Natural killer cell treated with Interleukin-12 subunit alpha and Interleukin-12 subunit beta and Interleukin-15 and Interleukin-18, amount 100 ng/mL, for 72 hours (primary cell): ENCODE results near the gene TNFRSF4. TPM values are rescaled to one million over a fixed set of nuclear protein-coding genes. Genes with fewer than 3 reads are reported as not detected.
A peak's percentile ranks its signal among the peaks of the same experiment; 100 is the strongest.

Experiments used
- ATAC-seq, 2 donors: fragments of 150-1000 bp; cut with Tn5 transposase in 1 of 2; sonication (Bioruptor Pico), chemical (Tn5 transposase) in 1 of 2; 2 replicates each; pipeline ENCODE4 v1.10.0; 2021
- DNase-seq: peaks from one replicate; pipeline ENCODE4 v3.0.0; 2022; ENCODE audit warnings: low spot score
- H3K27ac Mint-ChIP-seq, 2 donors: 1 replicate in 1 of 2; 2 replicates in 1 of 2; pipeline ENCODE4 v1.8.0; 2022; ENCODE audit warnings: mixed read lengths in 2 of 2, mild to moderate bottlenecking in 1 of 2, moderate library complexity in 1 of 2
- H3K27me3 Mint-ChIP-seq, 2 donors: 1 replicate in 1 of 2; 2 replicates in 1 of 2; pipeline ENCODE4 v1.8.0; 2022; ENCODE audit warnings: mixed read lengths in 2 of 2
- H3K36me3 Mint-ChIP-seq: one replicate; pipeline ENCODE4 v1.8.0; 2022; ENCODE audit warnings: mixed read lengths
- H3K4me1 Mint-ChIP-seq, 2 donors: 1 replicate in 1 of 2; 2 replicates in 1 of 2; pipeline ENCODE4 v1.8.0; 2022; ENCODE audit warnings: low read depth in 2 of 2, mixed read lengths in 2 of 2, mild to moderate bottlenecking in 1 of 2
- H3K4me3 Mint-ChIP-seq: one replicate; pipeline ENCODE4 v1.8.0; 2022; ENCODE audit warnings: mixed read lengths
- H3K9me3 Mint-ChIP-seq: 2 replicates; pipeline ENCODE4 v1.8.0; 2022; ENCODE audit warnings: mixed read lengths
- total RNA-seq, 2 donors: library from RNA; stranded (reverse); gene quantifications; one replicate each; pipeline ENCODE4 v1.2.3, GENCODE V29; 2022

Gene TNFRSF4
- total RNA-seq, 2 donors from 2014 or later = 56.8 to 305 TPM

- Mint-ChIP-seq H3K4me1 (no peaks in the 10 kb centered on the region), H3K27ac (no peak overlapping the region), H3K36me3 (no peaks in the 10 kb centered on the region), H3K27me3 (no peaks in the 10 kb centered on the region), H3K4me3 (no peak overlapping the region), H3K9me3 (no peaks in the 10 kb centered on the region)
- DNase-seq = no peak
- ATAC-seq = no peak
Measured at GRCh38 chr1:1241588-1242219, 27.8 kb upstream of the TNFRSF4 start.

- Mint-ChIP-seq H3K4me3 (no peak overlapping the region), H3K27me3 (no peaks in the 10 kb centered on the region), H3K27ac (no peak overlapping the region), H3K4me1 (no peaks in the 10 kb centered on the region), H3K36me3 (no peaks in the 10 kb centered on the region), H3K9me3 (no peaks in the 10 kb centered on the region)
- DNase-seq (no peak), ATAC-seq (no peak)
Measured at GRCh38 chr1:1240822-1241587, 27.1 kb upstream of the TNFRSF4 start.

GRCh38 chr1:1240348-1240732 lies 26.4 kb upstream of the TNFRSF4 start:
- H3K36me3 Mint-ChIP-seq = no peaks in the 10 kb centered on the region
- H3K4me1 Mint-ChIP-seq = no peaks in the 10 kb centered on the region
- H3K27me3 Mint-ChIP-seq = no peaks in the 10 kb centered on the region
- no peak overlapping the region for H3K4me3 Mint-ChIP-seq
- no peak overlapping the region for H3K27ac Mint-ChIP-seq
- H3K9me3 Mint-ChIP-seq = no peaks in the 10 kb centered on the region
- ATAC-seq (no peak), DNase-seq (no peak)

GRCh38 chr1:1239614-1240347 lies 25.8 kb upstream of the TNFRSF4 start:
- DNase-seq = no peak
- H3K9me3 Mint-ChIP-seq = no peaks in the 10 kb centered on the region
- H3K4me1 Mint-ChIP-seq = no peaks in the 10 kb centered on the region
- no peaks in the 10 kb centered on the region for H3K36me3 Mint-ChIP-seq
- ATAC-seq = no peak
- H3K27ac Mint-ChIP-seq = no peak overlapping the region
- H3K27me3 Mint-ChIP-seq = no peaks in the 10 kb centered on the region
- H3K4me3 Mint-ChIP-seq = no peak overlapping the region

- Mint-ChIP-seq H3K36me3 (no peaks in the 10 kb centered on the region), H3K27ac (no peak overlapping the region), H3K9me3 (no peaks in the 10 kb centered on the region), H3K27me3 (no peaks in the 10 kb centered on the region), H3K4me3 (no peak overlapping the region), H3K4me1 (peaks cover 0 to 2% of the 10 kb centered on the region in 2 donors)
- no peak for ATAC-seq
- DNase-seq = no peak
Measured at GRCh38 chr1:1239227-1239613, 25.3 kb upstream of the TNFRSF4 start.

GRCh38 chr1:1238702-1239178 lies 24.8 kb upstream of the TNFRSF4 start:
- DNase-seq (no peak), ATAC-seq (no peak)
- Mint-ChIP-seq H3K27me3 (no peaks in the 10 kb centered on the region), H3K36me3 (peaks cover under 1% of the 10 kb centered on the region), H3K27ac (no peak overlapping the region), H3K4me1 (peaks cover 3 to 4% of the 10 kb centered on the region in 2 donors), H3K9me3 (no peaks in the 10 kb centered on the region), H3K4me3 (no peak overlapping the region)

GRCh38 chr1:1237874-1238701 lies 24.1 kb upstream of the TNFRSF4 start:
- Mint-ChIP-seq H3K4me3 (no peak overlapping the region), H3K27me3 (no peaks in the 10 kb centered on the region), H3K4me1 (peaks cover 7 to 9% of the 10 kb centered on the region in 2 donors), H3K36me3 (peaks cover 5% of the 10 kb centered on the region), H3K27ac (no peak overlapping the region), H3K9me3 (no peaks in the 10 kb centered on the region)
- DNase-seq (no peak), ATAC-seq (no peak)

- Mint-ChIP-seq H3K4me1 (peaks cover 7 to 9% of the 10 kb centered on the region in 2 donors), H3K36me3 (peaks cover 5% of the 10 kb centered on the region), H3K27ac (no peak overlapping the region), H3K9me3 (no peaks in the 10 kb centered on the region), H3K4me3 (no peak overlapping the region), H3K27me3 (no peaks in the 10 kb centered on the region)
- no peak for DNase-seq
- no peak for ATAC-seq
Measured at GRCh38 chr1:1236945-1237873, 23.3 kb upstream of the TNFRSF4 start.

- no peaks in the 10 kb centered on the region for H3K27me3 Mint-ChIP-seq
Measured at GRCh38 chr1:1236176-1236763, 22.3 kb upstream of the TNFRSF4 start.

GRCh38 chr1:1235016-1235744 lies 21.2 kb upstream of the TNFRSF4 start:
- no peak overlapping the region for H3K27ac Mint-ChIP-seq
- H3K36me3 Mint-ChIP-seq = peaks cover 12% of the 10 kb centered on the region
- DNase-seq (no peak), ATAC-seq (no peak)
- H3K4me3 Mint-ChIP-seq = no peak overlapping the region
- no peaks in the 10 kb centered on the region for H3K27me3 Mint-ChIP-seq
- H3K4me1 Mint-ChIP-seq = peaks cover 13 to 15% of the 10 kb centered on the region in 2 donors
- no peaks in the 10 kb centered on the region for H3K9me3 Mint-ChIP-seq

More at GRCh38 chr1:1236176-1236763, 22.3 kb upstream of the TNFRSF4 start:
- Mint-ChIP-seq H3K36me3 (peaks cover 5% of the 10 kb centered on the region), H3K4me1 (peaks cover 7 to 9% of the 10 kb centered on the region in 2 donors), H3K4me3 (no peak overlapping the region), H3K9me3 (no peaks in the 10 kb centered on the region), H3K27ac (no peak overlapping the region)
- no peak for DNase-seq
- ATAC-seq = no peak

- H3K27ac Mint-ChIP-seq = peak overlapping the region; percentile 81 to 89
- H3K27me3 Mint-ChIP-seq = no peaks in the 10 kb centered on the region
- H3K9me3 Mint-ChIP-seq = no peaks in the 10 kb centered on the region
- H3K36me3 Mint-ChIP-seq = peaks cover 17% of the 10 kb centered on the region
- peaks cover 22 to 24% of the 10 kb centered on the region in 2 donors for H3K4me1 Mint-ChIP-seq
- no peak for DNase-seq
- no peak for ATAC-seq
- H3K4me3 Mint-ChIP-seq = peak overlapping the region; percentile 79
Measured at GRCh38 chr1:1234180-1234808, 20.3 kb upstream of the TNFRSF4 start.
